IPS-NIHi7 (cell line): ENCODE results near the gene FANCB.

ENCODE experiments used
- DNase-seq: peaks from one replicate; pipeline ENCODE4 v3.0.0; 2012; ENCODE audit warnings: mixed read lengths; ENCODE audit errors: extremely low spot score

Gene FANCB

GRCh38 chrX:14837155-14837554 lies 35.7 kb downstream of the FANCB start:
- no peak for DNase-seq

GRCh38 chrX:14832586-14832985 lies 40.3 kb downstream of the FANCB start:
- no peak for DNase-seq

- DNase-seq: no peak
Measured at GRCh38 chrX:14832151-14832550, 40.7 kb downstream of the FANCB start.

GRCh38 chrX:14829643-14830042 lies 43.2 kb downstream of the FANCB start:
- DNase-seq: no peak

GRCh38 chrX:14826319-14826718 lies 46.5 kb downstream of the FANCB start:
- DNase-seq: no peak

GRCh38 chrX:14825851-14826250 lies 47.0 kb downstream of the FANCB start:
- no peak for DNase-seq

- no peak for DNase-seq
Measured at GRCh38 chrX:14819769-14820168, 53.1 kb downstream of the FANCB start.

GRCh38 chrX:14817571-14817970 lies 55.3 kb downstream of the FANCB start:
- no peak for DNase-seq

- no peak for DNase-seq
Measured at GRCh38 chrX:14802943-14803710, 69.7 kb downstream of the FANCB start.

- DNase-seq: peak; percentile 25
Measured at GRCh38 chrX:14801136-14801535, 71.7 kb downstream of the FANCB start.

- DNase-seq: no peak
Measured at GRCh38 chrX:14798805-14799397, 74.0 kb downstream of the FANCB start.
